ENCODE measurements around the gene S100A13.
"Not testable (repeated sequence)": the region's sequence is repeated elsewhere in the genome, so short reads cannot be mapped to it uniquely, and the experiment has no call there.

GRCh38 chr1:153575497-153575896, 51.8 kb downstream of the S100A13 start:
- TF ChIP-seq, protein P1, sequence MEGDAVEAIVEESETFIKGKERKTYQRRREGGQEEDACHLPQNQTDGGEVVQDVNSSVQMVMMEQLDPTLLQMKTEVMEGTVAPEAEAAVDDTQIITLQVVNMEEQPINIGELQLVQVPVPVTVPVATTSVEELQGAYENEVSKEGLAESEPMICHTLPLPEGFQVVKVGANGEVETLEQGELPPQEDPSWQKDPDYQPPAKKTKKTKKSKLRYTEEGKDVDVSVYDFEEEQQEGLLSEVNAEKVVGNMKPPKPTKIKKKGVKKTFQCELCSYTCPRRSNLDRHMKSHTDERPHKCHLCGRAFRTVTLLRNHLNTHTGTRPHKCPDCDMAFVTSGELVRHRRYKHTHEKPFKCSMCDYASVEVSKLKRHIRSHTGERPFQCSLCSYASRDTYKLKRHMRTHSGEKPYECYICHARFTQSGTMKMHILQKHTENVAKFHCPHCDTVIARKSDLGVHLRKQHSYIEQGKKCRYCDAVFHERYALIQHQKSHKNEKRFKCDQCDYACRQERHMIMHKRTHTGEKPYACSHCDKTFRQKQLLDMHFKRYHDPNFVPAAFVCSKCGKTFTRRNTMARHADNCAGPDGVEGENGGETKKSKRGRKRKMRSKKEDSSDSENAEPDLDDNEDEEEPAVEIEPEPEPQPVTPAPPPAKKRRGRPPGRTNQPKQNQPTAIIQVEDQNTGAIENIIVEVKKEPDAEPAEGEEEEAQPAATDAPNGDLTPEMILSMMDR (IDR thresholded peaks at IDR 0.05): not testable (repeated sequence)
- TF ChIP-seq POLR2A (IDR thresholded peaks at IDR 0.05): not testable (repeated sequence)

Measured in thyroid gland (tissue), 4 donors.